Kidney (tissue), 14 donors: ENCODE results near the gene WDFY2. TPM values are rescaled to one million over a fixed set of nuclear protein-coding genes. Genes with fewer than 3 reads are reported as not detected.

ENCODE experiments used
- DNase-seq, 5 donors: peaks; one replicate each; pipeline ENCODE4 v3.0.0-alpha.2; 2013 to 2020
- FAIRE-seq: peaks from 2 replicates; lab custom pipeline; 2012; peaks lifted over from hg19 to GRCh38; lab: Jason Lieb, UNC
- H3K27ac ChIP-seq, 2 donors: one replicate each; pipeline ENCODE4 v1.7.0; 2013; ENCODE audit warnings: low read depth in 2 of 2, low read length in 2 of 2, inconsistent platforms in 1 of 2
- H3K27me3 ChIP-seq: one replicate; pipeline ENCODE4 v1.7.1; 2013; ENCODE audit warnings: low read length, inconsistent platforms; ENCODE audit not compliant: control insufficient read depth, insufficient read depth
- H3K36me3 ChIP-seq, 3 donors: one replicate each; pipeline versions ENCODE4 v1.7.0 to v1.7.1; 2013; ENCODE audit warnings: low read length in 3 of 3, control low read depth in 1 of 3, inconsistent platforms in 1 of 3; ENCODE audit not compliant: insufficient read depth in 3 of 3, control insufficient read depth in 2 of 3
- H3K4me1 ChIP-seq, 3 donors: one replicate each; pipeline versions ENCODE4 v1.7.0 to v1.7.1; 2013; ENCODE audit warnings: low read length in 3 of 3, inconsistent platforms in 1 of 3, low read depth in 1 of 3; ENCODE audit not compliant: control insufficient read depth in 2 of 3, insufficient read depth in 2 of 3
- H3K4me3 ChIP-seq, 3 donors: one replicate each; pipeline versions ENCODE4 v1.7.0 to v1.8.1; 2013; ENCODE audit warnings: low read length in 3 of 3, control low read depth in 1 of 3, inconsistent platforms in 1 of 3
- H3K9ac ChIP-seq, 3 donors: one replicate each; pipeline versions ENCODE4 v1.7.0 to v1.7.1; 2013; ENCODE audit warnings: low read length in 3 of 3, control low read depth in 1 of 3, inconsistent platforms in 1 of 3
- H3K9me3 ChIP-seq, 3 donors: one replicate each; pipeline versions ENCODE4 v1.7.0 to v1.7.1; 2013; ENCODE audit warnings: low read length in 3 of 3, control low read depth in 1 of 3, inconsistent platforms in 1 of 3; ENCODE audit not compliant: control insufficient read depth in 2 of 3, insufficient read depth in 1 of 3
- CTCF ChIP-seq: IDR thresholded peaks from 3 replicates; pipeline ENCODE4 v1.5.1; 2012; ENCODE audit warnings: mild to moderate bottlenecking, moderate library complexity, borderline replicate concordance; ENCODE audit not compliant: insufficient read depth; ENCODE audit errors: extremely low read depth
- intact Hi-C: fragments of 100-400 bp; cut with DNase I; formaldehyde crosslinking; loops from one replicate; pipeline ENCODE4 v1.11.1; 2022
- polyA plus RNA-seq: library from polyadenylated mRNA; stranded (reverse); fragments of 350-450 nt; fragmentation: Illumina TruSeq; extraction: RNeasy Lipid Tissue Mini Kit (QIAGEN cat#74804); gene quantifications from one replicate; pipeline ENCODE4 v1.2.3, GENCODE V29; 2014; ENCODE audit warnings: low read depth, low replicate concordance; ENCODE audit not compliant: insufficient read depth
- total RNA-seq: library from RNA; stranded (reverse); fragmentation: NEBNext Ultra II Directional; extraction: Animal tissue kit (Norgen Biotek cat#: 25700); gene quantifications from one replicate; pipeline ENCODE4 v1.2.1, GENCODE V29; 2021
- donor health status: control.
- donor health status: control.
- donor health status: control.
- donor health status: control.
- donor health status: control.
- donor health status: DM: yes; HTN: yes; CAD: no.
- donor health status: Normal renal cell carcinoma (clear cell type).

The WDFY2 gene
- total and polyA plus RNA-seq, 2 donors from 2014 or later = 4.8 to 13.0 TPM

- peaks cover 0 to 12% (median 7%) of the 10 kb centered on the region in 3 donors for H3K36me3 ChIP-seq
- DNase-seq = no peak
Observed at GRCh38 chr13:51724721-51725120, 140.5 kb downstream of the WDFY2 start.

GRCh38 chr13:51726446-51727193 lies 142.4 kb downstream of the WDFY2 start:
- H3K9ac ChIP-seq = no peak overlapping the region
- intact Hi-C loops = no loop called here
- FAIRE-seq (no peak), DNase-seq (no peak)
- H3K27me3 ChIP-seq = no peaks in the 10 kb centered on the region
- TF ChIP-seq CTCF = no peak
- H3K36me3 ChIP-seq = peaks cover 0 to 7% (median 3%) of the 10 kb centered on the region in 3 donors
- H3K9me3 ChIP-seq = no peaks in the 10 kb centered on the region
- no peak overlapping the region for H3K27ac ChIP-seq
- H3K4me3 ChIP-seq = no peak overlapping the region
- peaks cover 0 to 13% (median 11%) of the 10 kb centered on the region in 3 donors for H3K4me1 ChIP-seq

More at GRCh38 chr13:51724721-51725120, 140.5 kb downstream of the WDFY2 start:
- H3K9me3 ChIP-seq = no peaks in the 10 kb centered on the region
- TF ChIP-seq CTCF = no peak
- no peaks in the 10 kb centered on the region for H3K27me3 ChIP-seq
- no peak overlapping the region for H3K9ac ChIP-seq
- H3K4me3 ChIP-seq = no peak overlapping the region
- no peak for FAIRE-seq
- H3K4me1 ChIP-seq = peaks cover 0 to 7% (median 0%) of the 10 kb centered on the region in 3 donors
- no peak overlapping the region for H3K27ac ChIP-seq
- intact Hi-C loops = no loop called here

- Histone ChIP-seq H3K4me1 (peaks cover 0 to 13% (median 13%) of the 10 kb centered on the region in 3 donors), H3K4me3 (no peak overlapping the region), H3K9ac (no peak overlapping the region), H3K36me3 (peaks cover 0 to 7% (median 3%) of the 10 kb centered on the region in 3 donors), H3K27me3 (no peaks in the 10 kb centered on the region), H3K9me3 (no peaks in the 10 kb centered on the region), H3K27ac (no peak overlapping the region)
- intact Hi-C loops = no loop called here
- TF ChIP-seq CTCF = no peak
- DNase-seq = no peak
- no peak for FAIRE-seq
Observed at GRCh38 chr13:51727634-51728274, 143.5 kb downstream of the WDFY2 start.
